Astrocyte (in vitro differentiated cells and primary cell): ENCODE data around the gene PEX11G. TPM values are rescaled to one million over a fixed set of nuclear protein-coding genes. Genes with fewer than 3 reads are reported as not detected.

ENCODE experiments used
- DNase-seq: peaks from one replicate; pipeline ENCODE4 v3.0.0-alpha.2; 2010; ENCODE audit warnings: low read depth
- FAIRE-seq: peaks from 2 replicates; lab custom pipeline; 2011; peaks lifted over from hg19 to GRCh38; lab: Jason Lieb, UNC
- H2AFZ ChIP-seq: 2 replicates; pipeline ENCODE4 v1.6.0; 2012; ENCODE audit warnings: low read depth, low read length, inconsistent platforms
- H3K27ac ChIP-seq: 2 replicates; pipeline ENCODE4 v1.5.1; 2011; ENCODE audit warnings: low read depth, low read length, inconsistent platforms
- H3K27me3 ChIP-seq: 2 replicates; pipeline ENCODE4 v1.6.0; 2011; ENCODE audit warnings: low read length, inconsistent platforms; ENCODE audit not compliant: insufficient read depth
- H3K36me3 ChIP-seq: 2 replicates; pipeline ENCODE4 v1.5.1; 2011; ENCODE audit warnings: low read length, inconsistent platforms; ENCODE audit not compliant: insufficient read depth
- H3K4me1 ChIP-seq: 2 replicates; pipeline ENCODE4 v1.5.1; 2011; ENCODE audit warnings: low read length, inconsistent platforms; ENCODE audit not compliant: insufficient read depth
- H3K4me2 ChIP-seq: 2 replicates; pipeline ENCODE4 v1.6.0; 2012; ENCODE audit warnings: low read length, inconsistent platforms
- H3K4me3 ChIP-seq: 2 replicates; pipeline ENCODE4 v1.5.1; 2011; ENCODE audit warnings: low read depth, mild to moderate bottlenecking, low read length, inconsistent platforms; ENCODE audit not compliant: insufficient read depth
- H3K79me2 ChIP-seq: 2 replicates; pipeline ENCODE4 v1.6.0; 2012; ENCODE audit warnings: mild to moderate bottlenecking, low read length, inconsistent platforms; ENCODE audit not compliant: insufficient read depth
- H3K9ac ChIP-seq: 2 replicates; pipeline ENCODE4 v1.6.0; 2012; ENCODE audit warnings: mild to moderate bottlenecking, low read length, inconsistent platforms
- H3K9me3 ChIP-seq: 2 replicates; pipeline ENCODE4 v1.5.1; 2012; ENCODE audit warnings: low read depth, mild to moderate bottlenecking, low read length, inconsistent platforms; ENCODE audit not compliant: insufficient read depth
- H4K20me1 ChIP-seq: 2 replicates; pipeline ENCODE4 v1.6.0; 2012; ENCODE audit warnings: low read length, inconsistent platforms; ENCODE audit not compliant: insufficient read depth
- H3K27ac Mint-ChIP-seq: one replicate; pipeline ENCODE4 v1.8.0; 2021; ENCODE audit warnings: mild to moderate bottlenecking, mixed read lengths; ENCODE audit not compliant: unreplicated experiment
- H3K27me3 Mint-ChIP-seq: one replicate; pipeline ENCODE4 v1.8.0; 2021; ENCODE audit warnings: low read depth, mixed read lengths; ENCODE audit not compliant: unreplicated experiment
- H3K36me3 Mint-ChIP-seq: one replicate; pipeline ENCODE4 v1.8.0; 2021; ENCODE audit warnings: low read depth, mixed read lengths; ENCODE audit not compliant: unreplicated experiment
- H3K4me1 Mint-ChIP-seq: one replicate; pipeline ENCODE4 v1.8.0; 2021; ENCODE audit warnings: low read depth, mixed read lengths; ENCODE audit not compliant: unreplicated experiment
- H3K4me3 Mint-ChIP-seq: one replicate; pipeline ENCODE4 v1.8.0; 2021; ENCODE audit warnings: mild to moderate bottlenecking, moderate library complexity, mixed read lengths; ENCODE audit not compliant: unreplicated experiment
- H3K9me3 Mint-ChIP-seq: one replicate; pipeline ENCODE4 v1.8.0; 2021; ENCODE audit warnings: mild to moderate bottlenecking, mixed read lengths; ENCODE audit not compliant: unreplicated experiment
- EZH2 ChIP-seq: IDR thresholded peaks from 2 replicates; pipeline ENCODE4 v1.6.1; 2012; ENCODE audit warnings: mild to moderate bottlenecking, low read length, inconsistent platforms; ENCODE audit not compliant: insufficient read depth
- total RNA-seq: library from RNA; stranded (reverse); gene quantifications from 2 replicates; pipeline ENCODE4 v1.2.1, GENCODE V29; 2021
- TF ChIP-seq, protein P1 (sequence below): IDR thresholded peaks from 2 replicates; pipeline ENCODE4 v1.5.1; 2011; ENCODE audit warnings: low read depth, mild to moderate bottlenecking, inconsistent platforms, low read length, moderate library complexity; ENCODE audit not compliant: insufficient read depth

Gene PEX11G
- total RNA-seq, 1 donor from 2014 or later, result 1.7 TPM

- Mint-ChIP-seq H3K27me3 (no peaks in the 10 kb centered on the region), H3K9me3 (no peaks in the 10 kb centered on the region), H3K36me3 (peaks cover 7% of the 10 kb centered on the region), H3K4me3 (peak within 1 kb of the TSS; percentile 97), H3K4me1 (peaks cover 4% of the 10 kb centered on the region), H3K27ac (peak within 1 kb of the TSS; percentile 94)
- no peaks in the 10 kb centered on the region for H3K9me3 ChIP-seq
- peak within 1 kb of the TSS; percentile 90 for H3K4me3 ChIP-seq
- peaks cover 6% of the 10 kb centered on the region for H3K4me1 ChIP-seq
- H2AFZ ChIP-seq, result peak within 1 kb of the TSS; percentile 91
- peak within 1 kb of the TSS; percentile 97 for H3K4me2 ChIP-seq
- H3K9ac ChIP-seq, result peak within 1 kb of the TSS; percentile 87
- no peaks in the 10 kb centered on the region for H3K36me3 ChIP-seq
- no peak for FAIRE-seq
- H3K27me3 ChIP-seq, result no peaks in the 10 kb centered on the region
- H3K27ac ChIP-seq, result peak within 1 kb of the TSS; percentile 72
- no peaks in the 10 kb centered on the region for H4K20me1 ChIP-seq
- peak; percentile 80 for DNase-seq
- H3K79me2 ChIP-seq, result peaks cover 9% of the 10 kb centered on the region
- no peak for TF ChIP-seq EZH2
- TF ChIP-seq, protein P1, sequence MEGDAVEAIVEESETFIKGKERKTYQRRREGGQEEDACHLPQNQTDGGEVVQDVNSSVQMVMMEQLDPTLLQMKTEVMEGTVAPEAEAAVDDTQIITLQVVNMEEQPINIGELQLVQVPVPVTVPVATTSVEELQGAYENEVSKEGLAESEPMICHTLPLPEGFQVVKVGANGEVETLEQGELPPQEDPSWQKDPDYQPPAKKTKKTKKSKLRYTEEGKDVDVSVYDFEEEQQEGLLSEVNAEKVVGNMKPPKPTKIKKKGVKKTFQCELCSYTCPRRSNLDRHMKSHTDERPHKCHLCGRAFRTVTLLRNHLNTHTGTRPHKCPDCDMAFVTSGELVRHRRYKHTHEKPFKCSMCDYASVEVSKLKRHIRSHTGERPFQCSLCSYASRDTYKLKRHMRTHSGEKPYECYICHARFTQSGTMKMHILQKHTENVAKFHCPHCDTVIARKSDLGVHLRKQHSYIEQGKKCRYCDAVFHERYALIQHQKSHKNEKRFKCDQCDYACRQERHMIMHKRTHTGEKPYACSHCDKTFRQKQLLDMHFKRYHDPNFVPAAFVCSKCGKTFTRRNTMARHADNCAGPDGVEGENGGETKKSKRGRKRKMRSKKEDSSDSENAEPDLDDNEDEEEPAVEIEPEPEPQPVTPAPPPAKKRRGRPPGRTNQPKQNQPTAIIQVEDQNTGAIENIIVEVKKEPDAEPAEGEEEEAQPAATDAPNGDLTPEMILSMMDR, result no peak
Measured at GRCh38 chr19:7535047-7535997, 46.5 kb upstream of the PEX11G start, which contains the start of gene PNPLA6. TSS of gene PNPLA6 (plus strand) at chr19:7535717. CDS start at chr19:7535789, 72 bp downstream.

DNA sequence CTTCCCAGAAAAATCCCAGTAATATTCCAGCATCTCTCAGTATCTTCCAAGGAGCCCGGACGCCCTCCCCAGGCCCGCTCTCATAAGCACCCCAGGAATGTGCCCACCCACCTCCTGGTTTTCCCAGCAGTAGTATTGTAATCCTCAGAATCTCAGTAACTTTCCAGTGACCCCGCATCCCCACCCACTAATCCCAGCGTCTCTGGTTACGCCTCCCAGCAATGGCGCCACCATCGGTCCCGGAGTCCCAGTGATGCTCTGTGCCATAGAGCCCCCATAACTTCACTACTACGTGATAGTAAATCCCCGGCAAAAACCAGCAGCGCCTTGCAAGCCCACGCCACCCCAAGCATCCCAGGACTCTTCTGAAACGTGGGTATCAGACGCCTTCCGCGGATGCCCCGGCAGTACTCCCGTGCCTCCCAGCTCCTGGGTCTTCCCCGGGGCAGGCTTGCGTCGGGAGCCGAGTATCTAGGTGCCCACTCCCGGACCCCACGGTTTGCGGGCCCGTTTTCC is 45.8 kb upstream of the PEX11G start:
- DNase-seq (peak; percentile 83), FAIRE-seq (no peak)
- no peaks in the 10 kb centered on the region for H3K36me3 ChIP-seq
- Mint-ChIP-seq H3K9me3 (no peaks in the 10 kb centered on the region), H3K27me3 (no peaks in the 10 kb centered on the region), H3K27ac (peak overlapping the region; percentile 94), H3K36me3 (peaks cover 4% of the 10 kb centered on the region), H3K4me3 (peak overlapping the region; percentile 97), H3K4me1 (peaks cover 4% of the 10 kb centered on the region)
- peak overlapping the region; percentile 97 for H3K4me2 ChIP-seq
- no peaks in the 10 kb centered on the region for H4K20me1 ChIP-seq
- peak overlapping the region; percentile 90 for H3K4me3 ChIP-seq
- H3K27ac ChIP-seq, result peak overlapping the region; percentile 72
- no peaks in the 10 kb centered on the region for H3K27me3 ChIP-seq
- H3K4me1 ChIP-seq, result peaks cover 6% of the 10 kb centered on the region
- peak overlapping the region; percentile 91 for H2AFZ ChIP-seq
- H3K79me2 ChIP-seq, result peaks cover 9% of the 10 kb centered on the region
- peak overlapping the region; percentile 87 for H3K9ac ChIP-seq
- no peak for TF ChIP-seq EZH2
- TF ChIP-seq, protein P1, result peak; percentile 14
- H3K9me3 ChIP-seq, result no peaks in the 10 kb centered on the region
